ENCODE results near the gene FCHSD1. TPM values are rescaled to one million over a fixed set of nuclear protein-coding genes. Genes with fewer than 3 reads are reported as not detected.

FCHSD1 gene
- total RNA-seq, 1 experiment from 2014 or later = 23.1 TPM

DNA sequence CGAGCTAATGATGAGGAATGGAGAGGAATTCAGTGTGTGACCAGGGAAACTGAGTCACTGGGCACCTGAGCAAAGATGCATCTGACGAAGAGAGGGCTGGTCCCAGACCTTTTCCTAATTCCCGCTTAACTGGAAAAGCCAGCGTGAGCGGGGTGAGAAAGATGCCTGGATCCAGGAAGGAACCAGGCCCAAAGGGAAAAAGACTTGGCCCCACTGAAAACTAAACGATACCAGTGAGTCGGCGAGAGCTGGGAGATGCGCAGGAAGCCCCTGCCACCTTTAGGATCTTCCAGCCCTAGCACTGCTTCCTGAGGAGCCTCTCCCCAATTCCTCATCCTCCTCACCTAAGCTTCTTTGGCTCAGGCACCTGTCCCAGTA, 499 bp upstream of the FCHSD1 start:
- H3K4me2 ChIP-seq (ENCODE audit: insufficient read depth, insufficient read length, low read length) = peak overlapping the region; percentile 74
- peak overlapping the region; percentile 41 for H2AFZ ChIP-seq (ENCODE audit: low read length)
- no peak overlapping the region for H3K27ac Mint-ChIP-seq

More for the DNA sequence above, 499 bp upstream of the FCHSD1 start:
- Histone ChIP-seq H3K56ac (ENCODE audit: insufficient read length, low read depth, low read length) (no peak overlapping the region), H3K27me3 (ENCODE audit: insufficient read depth, low read length) (no peaks in the 10 kb centered on the region), H4K8ac (replicated peaks; ENCODE audit: insufficient read length, low read depth, low read length) (no peak overlapping the region), H2AK5ac (ENCODE audit: insufficient read length, low read length) (no peak overlapping the region), H4K5ac (ENCODE audit: insufficient read length, low read depth, low read length) (no peak overlapping the region), H3K18ac (ENCODE audit: insufficient read length, low read depth, low read length) (no peak overlapping the region), H3K27ac (ENCODE audit: insufficient read length, low read depth, low read length) (no peak overlapping the region), H2BK5ac (ENCODE audit: insufficient read length, low read length) (no peak overlapping the region), H3K14ac (ENCODE audit: insufficient read depth, low read length) (no peak overlapping the region), H4K91ac (ENCODE audit: insufficient read length, low read depth, low read length) (no peak overlapping the region), H3K23ac (ENCODE audit: insufficient read length, low read depth, low read length) (no peak overlapping the region), H3K4me1 (ENCODE audit: insufficient read depth, low read length) (no peaks in the 10 kb centered on the region; the same call in 1 of the 2 replicates), H3K9me3 (ENCODE audit: control insufficient read depth, low read depth, low read length) (no peaks in the 10 kb centered on the region), H2BK20ac (ENCODE audit: low read depth, low read length, poor library complexity, severe bottlenecking) (no peak overlapping the region), H2BK12ac (ENCODE audit: insufficient read length, low read depth, low read length) (no peak overlapping the region), H3K79me2 (ENCODE audit: insufficient read depth, low read length) (no peaks in the 10 kb centered on the region), H2BK15ac (ENCODE audit: low read depth, low read length) (no peak overlapping the region), H3K23me2 (ENCODE audit: insufficient read length, low read depth, low read length, poor library complexity, severe bottlenecking) (peaks cover 8% of the 10 kb centered on the region), H3T11ph (ENCODE audit: low read length) (no peak overlapping the region), H3K9ac (ENCODE audit: extremely low read depth, insufficient read length, low read length) (no peak overlapping the region), H3K79me1 (ENCODE audit: insufficient read depth, low read depth, low read length, poor library complexity, severe bottlenecking) (no peaks in the 10 kb centered on the region), H2BK120ac (ENCODE audit: low read depth, low read length, poor library complexity, severe bottlenecking) (no peak overlapping the region), H3K4ac (ENCODE audit: low read depth, low read length) (no peak overlapping the region), H4K20me1 (ENCODE audit: control insufficient read depth, insufficient read depth, insufficient read length) (no peaks in the 10 kb centered on the region)
- WGBS (ENCODE audit: extremely low coverage, insufficient read length, low lambda C conversion rate) = no CpG with 5 or more reads among the region's 9 CpGs
- DNase-seq = no peak
- Mint-ChIP-seq H3K4me3 (peak overlapping the region; percentile 97 to 98), H3K4me1 (peaks cover 19 to 23% of the 10 kb centered on the region in 2 experiments), H3K36me3 (ENCODE audit: insufficient read depth in 1 of 3, low read depth in 3 of 3) (peaks cover 19 to 44% (median 23%) of the 10 kb centered on the region in 3 experiments; a peak in 6 of 7 replicates), H3K27me3 (ENCODE audit: low read depth) (peaks cover 7% of the 10 kb centered on the region; the same call in 1 of the 2 replicates), H3K9me3 (no peaks in the 10 kb centered on the region; a peak in 1 of 5 replicates)
- TF ChIP-seq, protein P1, sequence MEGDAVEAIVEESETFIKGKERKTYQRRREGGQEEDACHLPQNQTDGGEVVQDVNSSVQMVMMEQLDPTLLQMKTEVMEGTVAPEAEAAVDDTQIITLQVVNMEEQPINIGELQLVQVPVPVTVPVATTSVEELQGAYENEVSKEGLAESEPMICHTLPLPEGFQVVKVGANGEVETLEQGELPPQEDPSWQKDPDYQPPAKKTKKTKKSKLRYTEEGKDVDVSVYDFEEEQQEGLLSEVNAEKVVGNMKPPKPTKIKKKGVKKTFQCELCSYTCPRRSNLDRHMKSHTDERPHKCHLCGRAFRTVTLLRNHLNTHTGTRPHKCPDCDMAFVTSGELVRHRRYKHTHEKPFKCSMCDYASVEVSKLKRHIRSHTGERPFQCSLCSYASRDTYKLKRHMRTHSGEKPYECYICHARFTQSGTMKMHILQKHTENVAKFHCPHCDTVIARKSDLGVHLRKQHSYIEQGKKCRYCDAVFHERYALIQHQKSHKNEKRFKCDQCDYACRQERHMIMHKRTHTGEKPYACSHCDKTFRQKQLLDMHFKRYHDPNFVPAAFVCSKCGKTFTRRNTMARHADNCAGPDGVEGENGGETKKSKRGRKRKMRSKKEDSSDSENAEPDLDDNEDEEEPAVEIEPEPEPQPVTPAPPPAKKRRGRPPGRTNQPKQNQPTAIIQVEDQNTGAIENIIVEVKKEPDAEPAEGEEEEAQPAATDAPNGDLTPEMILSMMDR (conservative IDR thresholded peaks at IDR 0.05) = no peak
